Neural cell (in vitro differentiated cells): Measurements from ENCODE around the gene KLLN. TPM values are rescaled to one million over a fixed set of nuclear protein-coding genes. Genes with fewer than 3 reads are reported as not detected.
"Not testable (repeated sequence)": the region's sequence is repeated elsewhere in the genome, so short reads cannot be mapped to it uniquely, and the experiment has no call there.

Experiments used
- H2AFZ ChIP-seq: fragments of 200-600, 300-800 bp; sonication (generic), shearing (Covaris generic); 2 replicates; pipeline ENCODE4 v1.6.0; 2014; ENCODE audit warnings: low read depth, mild to moderate bottlenecking, antibody characterized with exemption, low read length, moderate library complexity
- H3F3A ChIP-seq: fragments of 200-600 bp; shearing (Covaris generic); 2 replicates; pipeline ENCODE4 v1.6.1; 2016; ENCODE audit warnings: mild to moderate bottlenecking, moderate library complexity, mixed read lengths, antibody characterized with exemption, low read length; ENCODE audit not compliant: insufficient read depth, poor library complexity, severe bottlenecking
- H3K27ac ChIP-seq: fragments of 200-600, 300-800 bp; sonication (generic), shearing (Covaris generic); 2 replicates; pipeline ENCODE4 v1.5.1; 2014; ENCODE audit warnings: mild to moderate bottlenecking, low read length, moderate library complexity
- H3K27me3 ChIP-seq: fragments of 300-800, 200-600 bp; sonication (generic), shearing (Covaris generic); 2 replicates; pipeline ENCODE4 v1.6.0; 2014; ENCODE audit warnings: mild to moderate bottlenecking, low read depth, low read length, moderate library complexity; ENCODE audit not compliant: insufficient read depth
- H3K36me3 ChIP-seq: fragments of 300-800, 200-600 bp; sonication (generic), shearing (Covaris generic); 2 replicates; pipeline ENCODE4 v1.5.1; 2014; ENCODE audit warnings: mild to moderate bottlenecking, antibody characterized with exemption, low read length, moderate library complexity; ENCODE audit not compliant: insufficient read depth
- H3K4me2 ChIP-seq: fragments of 300-800, 200-600 bp; sonication (generic), shearing (Covaris generic); 2 replicates; pipeline ENCODE4 v1.6.0; 2014; ENCODE audit warnings: mild to moderate bottlenecking, low read length
- H3K4me3 ChIP-seq: fragments of 300-800, 200-600 bp; sonication (generic), shearing (Covaris generic); 2 replicates; pipeline ENCODE4 v1.5.1; 2014; ENCODE audit warnings: mild to moderate bottlenecking, low read length, moderate library complexity
- H3K79me2 ChIP-seq: fragments of 200-600 bp; shearing (Covaris generic); replicated peaks from 2 replicates; pipeline ENCODE4 v1.6.0; 2014; ENCODE audit warnings: mild to moderate bottlenecking, low read length, moderate library complexity; ENCODE audit not compliant: insufficient read depth
- H3K9ac ChIP-seq: fragments of 300-800, 200-600 bp; sonication (generic), shearing (Covaris generic); 2 replicates; pipeline ENCODE4 v1.6.1; 2016; ENCODE audit warnings: mild to moderate bottlenecking, low read length, mixed read lengths
- H3K9me2 ChIP-seq: fragments of 200-600 bp; shearing (Covaris generic); 2 replicates; pipeline ENCODE4 v1.6.1; 2016; ENCODE audit warnings: mild to moderate bottlenecking, low read length, mixed read lengths; ENCODE audit not compliant: insufficient read depth
- H3K9me3 ChIP-seq: fragments of 200-600, 300-800 bp; sonication (generic), shearing (Covaris generic); 2 replicates; pipeline ENCODE4 v1.6.1; 2016; ENCODE audit warnings: mild to moderate bottlenecking, mixed run types, low read length, moderate library complexity, mixed read lengths
- H4K20me1 ChIP-seq: fragments of 200-600 bp; shearing (Covaris generic); 2 replicates; pipeline ENCODE4 v1.6.1; 2016; ENCODE audit warnings: mild to moderate bottlenecking, mixed run types; ENCODE audit not compliant: insufficient read depth
- EP300 ChIP-seq: fragments of 450-650 bp; conservative IDR thresholded peaks from 2 replicates; pipeline ENCODE4 v1.6.1; 2014; ENCODE audit warnings: antibody characterized with exemption, mild to moderate bottlenecking, moderate library complexity; ENCODE audit not compliant: poor library complexity, severe bottlenecking
- EZH2 ChIP-seq: fragments of 200-600, 300-800 bp; shearing (Covaris generic), sonication (generic); IDR thresholded peaks from 2 replicates; pipeline ENCODE4 v1.6.1; 2014; ENCODE audit warnings: antibody characterized with exemption, low read length, borderline replicate concordance, mild to moderate bottlenecking; ENCODE audit not compliant: insufficient read depth, poor library complexity, severe bottlenecking
- MXI1 ChIP-seq: fragments of 450-650 bp; conservative IDR thresholded peaks from 2 replicates; pipeline ENCODE4 v1.6.1; 2014; ENCODE audit warnings: antibody characterized with exemption, mild to moderate bottlenecking; ENCODE audit not compliant: poor library complexity, severe bottlenecking
- POLR2AphosphoS5 ChIP-seq: IDR thresholded peaks from 2 replicates; pipeline ENCODE4 v1.6.1; 2012
- RAD21 ChIP-seq: fragments of 450-650 bp; conservative IDR thresholded peaks from 2 replicates; pipeline ENCODE4 v1.6.1; 2014; ENCODE audit warnings: antibody characterized with exemption, mild to moderate bottlenecking, moderate library complexity
- SMC3 ChIP-seq: fragments of 450-650 bp; conservative IDR thresholded peaks from 2 replicates; pipeline ENCODE4 v1.6.1; 2014; ENCODE audit warnings: antibody characterized with exemption, mild to moderate bottlenecking, moderate library complexity; ENCODE audit not compliant: poor library complexity
- TAF1 ChIP-seq: IDR thresholded peaks from 2 replicates; pipeline ENCODE4 v1.6.1; 2012; ENCODE audit warnings: low read depth
- polyA plus RNA-seq: library from polyadenylated mRNA; depleted of rRNA; stranded (reverse); fragments of >200 nt; gene quantifications from 2 replicates; pipeline ENCODE4 v1.2.3, GENCODE V29; 2014
- TF ChIP-seq, protein P1 (sequence below): IDR thresholded peaks from 2 replicates; pipeline ENCODE4 v1.6.1; 2012; ENCODE audit warnings: borderline replicate concordance

Gene KLLN
- polyA plus RNA-seq, 1 donor from 2014 or later, result 0.77 TPM

DNA sequence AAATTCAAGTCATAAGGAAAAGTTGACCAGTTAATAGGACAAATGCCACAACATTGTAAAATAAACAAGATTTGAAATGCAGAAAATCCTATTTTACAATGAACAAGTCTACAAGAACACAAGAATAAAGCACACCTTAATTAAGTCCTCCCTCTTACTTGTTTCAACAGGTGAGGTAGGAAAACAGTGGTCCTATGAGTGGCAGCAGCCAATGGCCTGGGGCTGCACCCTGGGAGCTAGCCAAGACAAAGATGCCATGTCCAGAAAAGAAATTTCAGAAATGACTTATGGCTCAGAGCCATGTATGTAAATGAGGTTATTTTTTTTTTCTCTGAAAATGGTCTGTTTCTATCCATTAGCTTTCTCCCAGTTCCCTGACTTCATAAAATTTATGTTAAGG, 14.3 kb downstream of the KLLN start:
- Histone ChIP-seq H3K4me3 (no peak overlapping the region), H2AFZ (no peak overlapping the region), H3K9ac (no peak overlapping the region), H3K27ac (no peak overlapping the region), H3K36me3 (no peaks in the 10 kb centered on the region), H4K20me1 (no peaks in the 10 kb centered on the region), H3K9me3 (no peaks in the 10 kb centered on the region), H3K27me3 (no peaks in the 10 kb centered on the region), H3K79me2 (no peaks in the 10 kb centered on the region), H3K9me2 (no peaks in the 10 kb centered on the region), H3K4me2 (no peak overlapping the region), H3F3A (no peaks in the 10 kb centered on the region)
- TF ChIP-seq EZH2 (no peak), POLR2AphosphoS5 (no peak), MXI1 (no peak), RAD21 (no peak), EP300 (no peak), TAF1 (no peak), SMC3 (no peak)
- TF ChIP-seq, protein P1, sequence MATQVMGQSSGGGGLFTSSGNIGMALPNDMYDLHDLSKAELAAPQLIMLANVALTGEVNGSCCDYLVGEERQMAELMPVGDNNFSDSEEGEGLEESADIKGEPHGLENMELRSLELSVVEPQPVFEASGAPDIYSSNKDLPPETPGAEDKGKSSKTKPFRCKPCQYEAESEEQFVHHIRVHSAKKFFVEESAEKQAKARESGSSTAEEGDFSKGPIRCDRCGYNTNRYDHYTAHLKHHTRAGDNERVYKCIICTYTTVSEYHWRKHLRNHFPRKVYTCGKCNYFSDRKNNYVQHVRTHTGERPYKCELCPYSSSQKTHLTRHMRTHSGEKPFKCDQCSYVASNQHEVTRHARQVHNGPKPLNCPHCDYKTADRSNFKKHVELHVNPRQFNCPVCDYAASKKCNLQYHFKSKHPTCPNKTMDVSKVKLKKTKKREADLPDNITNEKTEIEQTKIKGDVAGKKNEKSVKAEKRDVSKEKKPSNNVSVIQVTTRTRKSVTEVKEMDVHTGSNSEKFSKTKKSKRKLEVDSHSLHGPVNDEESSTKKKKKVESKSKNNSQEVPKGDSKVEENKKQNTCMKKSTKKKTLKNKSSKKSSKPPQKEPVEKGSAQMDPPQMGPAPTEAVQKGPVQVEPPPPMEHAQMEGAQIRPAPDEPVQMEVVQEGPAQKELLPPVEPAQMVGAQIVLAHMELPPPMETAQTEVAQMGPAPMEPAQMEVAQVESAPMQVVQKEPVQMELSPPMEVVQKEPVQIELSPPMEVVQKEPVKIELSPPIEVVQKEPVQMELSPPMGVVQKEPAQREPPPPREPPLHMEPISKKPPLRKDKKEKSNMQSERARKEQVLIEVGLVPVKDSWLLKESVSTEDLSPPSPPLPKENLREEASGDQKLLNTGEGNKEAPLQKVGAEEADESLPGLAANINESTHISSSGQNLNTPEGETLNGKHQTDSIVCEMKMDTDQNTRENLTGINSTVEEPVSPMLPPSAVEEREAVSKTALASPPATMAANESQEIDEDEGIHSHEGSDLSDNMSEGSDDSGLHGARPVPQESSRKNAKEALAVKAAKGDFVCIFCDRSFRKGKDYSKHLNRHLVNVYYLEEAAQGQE, result no peak

DNA sequence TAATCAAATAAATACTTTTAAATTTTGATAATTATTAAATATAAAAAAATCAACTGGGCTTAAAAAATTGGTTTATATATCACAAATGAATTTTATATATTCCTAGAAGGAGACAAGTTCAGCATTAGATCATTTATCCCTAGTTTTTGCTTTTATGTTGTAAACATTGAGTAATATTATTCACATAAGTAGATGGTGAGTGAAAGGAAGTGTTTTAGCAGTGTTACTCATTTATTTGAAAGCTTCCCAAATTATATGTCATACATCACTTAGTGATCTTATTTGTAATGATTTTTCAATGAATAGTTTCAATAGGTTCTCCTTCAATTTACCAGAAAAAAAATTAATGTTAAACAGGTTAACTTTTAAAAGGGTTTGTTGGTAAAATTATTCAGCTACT, 15.8 kb downstream of the KLLN start:
- no peak overlapping the region for H3K4me3 ChIP-seq
- no peak overlapping the region for H3K9ac ChIP-seq
- no peak overlapping the region for H3K27ac ChIP-seq
- no peaks in the 10 kb centered on the region for H3K36me3 ChIP-seq
- no peaks in the 10 kb centered on the region for H3K9me2 ChIP-seq
- no peaks in the 10 kb centered on the region for H3K9me3 ChIP-seq
- no peaks in the 10 kb centered on the region for H3K27me3 ChIP-seq
- TF ChIP-seq EP300, result no peak
- TF ChIP-seq SMC3, result no peak
- no peaks in the 10 kb centered on the region for H3K79me2 ChIP-seq
- no peak overlapping the region for H3K4me2 ChIP-seq
- H3F3A ChIP-seq, result no peaks in the 10 kb centered on the region
- no peaks in the 10 kb centered on the region for H4K20me1 ChIP-seq
- no peak overlapping the region for H2AFZ ChIP-seq

DNA sequence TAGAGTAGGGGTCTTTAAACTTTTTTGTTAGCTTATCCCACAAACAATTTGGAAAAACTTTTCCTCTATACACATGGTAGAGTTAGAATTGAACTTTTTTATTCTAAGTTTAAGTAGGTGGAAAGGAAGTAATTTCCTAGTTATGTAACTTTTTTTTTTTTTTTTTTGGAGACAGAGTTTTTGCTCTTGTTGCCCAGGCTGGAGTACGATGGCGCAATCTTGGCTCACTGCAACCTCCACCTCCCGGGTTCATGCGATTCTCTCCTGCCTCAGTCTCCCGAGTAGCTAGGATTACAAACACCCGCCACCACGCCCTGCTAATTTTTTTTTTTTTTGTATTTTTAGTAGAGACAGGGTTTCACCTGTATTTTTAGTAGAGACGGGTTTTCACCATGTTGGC, 16.6 kb downstream of the KLLN start:
- H3K27ac ChIP-seq, H3K9me2 ChIP-seq, H3K9me3 ChIP-seq, H3K9ac ChIP-seq, H3K27me3 ChIP-seq, H3K4me3 ChIP-seq, H3F3A ChIP-seq, H3K4me2 ChIP-seq, H2AFZ ChIP-seq, H3K79me2 ChIP-seq, H3K36me3 ChIP-seq, H4K20me1 ChIP-seq: not testable (repeated sequence)
